ENCODE measurements around the gene ORC3.

DNA sequence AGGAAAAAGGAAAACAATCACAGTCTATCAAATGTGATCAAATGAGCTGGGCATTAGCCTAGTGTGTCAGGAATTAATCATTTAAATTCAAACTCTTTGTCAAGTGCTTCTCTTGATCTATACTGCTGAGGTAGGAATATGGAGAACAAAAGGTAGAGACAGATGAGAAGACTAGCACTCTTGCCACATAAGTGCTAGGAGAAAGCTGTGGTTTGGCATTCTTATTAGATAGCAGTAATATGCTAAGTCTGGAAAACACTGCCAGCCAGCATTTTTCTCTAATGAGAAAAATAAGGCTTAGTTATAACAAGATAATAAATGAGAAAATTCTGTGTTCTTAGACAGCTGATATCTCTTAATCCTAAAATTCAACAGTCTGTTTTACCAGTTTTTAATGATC is 38.9 kb downstream of the ORC3 start:
- TF ChIP-seq POLR2A (IDR thresholded peaks at IDR 0.05; ENCODE audit: low read length): no peak
- no peak for TF ChIP-seq GATA1 (IDR thresholded peaks at IDR 0.05; ENCODE audit: low read depth, low read length)
